IPS DF 6.9 (cell line): ENCODE results near the gene PPP2R1A.

ENCODE experiments used
- DNase-seq: peaks from one replicate; pipeline ENCODE4 v3.0.0-alpha.2; 2013; ENCODE audit warnings: low read depth, low spot score
- H3K27ac ChIP-seq: one replicate; pipeline ENCODE4 v1.5.1; 2013; ENCODE audit warnings: low read length, control low read depth
- H3K27me3 ChIP-seq: 2 replicates; pipeline ENCODE4 v1.6.1; 2013; ENCODE audit warnings: mild to moderate bottlenecking, low read length; ENCODE audit not compliant: control insufficient read depth, insufficient read depth
- H3K36me3 ChIP-seq: 2 replicates; pipeline ENCODE4 v1.6.1; 2013; ENCODE audit warnings: low read length; ENCODE audit not compliant: control insufficient read depth, insufficient read depth
- H3K4me1 ChIP-seq: 2 replicates; pipeline ENCODE4 v1.6.1; 2013; ENCODE audit warnings: low read length; ENCODE audit not compliant: control insufficient read depth, insufficient read depth
- H3K4me3 ChIP-seq: 2 replicates; pipeline ENCODE4 v1.5.1; 2013; ENCODE audit warnings: mild to moderate bottlenecking, low read length
- H3K9me3 ChIP-seq: 2 replicates; pipeline ENCODE4 v1.6.1; 2013; ENCODE audit warnings: low read length, inconsistent platforms; ENCODE audit not compliant: control insufficient read depth, insufficient read depth
- WGBS: extraction: QIAGEN DNeasy Blood & Tissue Kit; methylation state at CpG from one replicate; pipeline ENCODE4 v1.1.7; 2013; ENCODE audit warnings: mixed read lengths, missing lambda C conversion rate; ENCODE audit not compliant: insufficient read length, insufficient coverage; 5-methylcytosine and 5-hydroxymethylcytosine counted together

PPP2R1A gene

DNA sequence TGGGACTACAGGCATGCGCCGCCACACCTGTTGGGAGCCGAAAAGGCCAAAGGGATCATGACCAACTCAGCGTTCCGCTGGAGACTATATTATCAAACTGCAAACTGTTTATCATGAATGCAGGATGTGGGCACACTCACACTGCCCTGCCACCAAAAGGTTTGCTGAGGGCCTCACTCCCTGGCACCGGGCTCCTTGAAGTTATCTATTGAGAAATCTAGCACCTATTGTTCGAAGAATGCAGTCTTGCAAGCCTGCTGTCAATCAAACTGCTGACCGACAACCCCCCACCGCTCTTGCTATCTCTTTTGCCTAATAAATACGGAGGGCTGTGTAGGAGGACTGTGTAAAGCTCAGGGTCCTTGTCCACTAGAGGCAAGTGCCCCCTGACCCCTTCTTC, 13.3 kb upstream of the PPP2R1A start:
- Histone ChIP-seq H3K4me1 (peaks cover 3% of the 10 kb centered on the region; the same call in 1 of the 2 replicates), H3K4me3 (no peak overlapping the region), H3K27ac (no peak overlapping the region), H3K36me3 (no peaks in the 10 kb centered on the region), H3K27me3 (no peaks in the 10 kb centered on the region; the same call in 1 of the 2 replicates), H3K9me3 (no peaks in the 10 kb centered on the region)
- WGBS, result no CpG with 5 or more reads among the region's 10 CpGs
- no peak for DNase-seq

DNA sequence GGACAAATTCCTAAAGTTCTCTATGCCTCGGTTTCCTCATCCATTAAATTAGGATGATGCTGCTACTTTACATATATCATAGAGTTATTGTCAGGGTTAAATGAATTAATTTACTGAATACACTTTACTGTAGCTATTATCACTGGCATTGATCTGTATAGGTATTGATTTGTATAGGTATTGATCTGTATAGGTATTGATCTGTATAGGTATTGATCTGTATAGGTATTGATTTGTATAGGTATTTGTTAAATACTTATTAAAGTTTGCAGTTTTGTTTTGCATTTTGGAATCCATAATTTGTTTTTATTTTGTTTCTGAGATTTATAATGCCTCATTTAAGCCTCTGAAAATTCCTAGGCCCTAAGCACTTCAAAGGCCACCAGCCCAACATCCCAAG, 2.4 kb upstream of the PPP2R1A start:
- no peaks in the 10 kb centered on the region for H3K9me3 ChIP-seq
- no peaks in the 10 kb centered on the region for H3K27me3 ChIP-seq
- H3K4me1 ChIP-seq, result no peaks in the 10 kb centered on the region; the same call in 1 of the 2 replicates
- no peak for DNase-seq
- no peak overlapping the region for H3K4me3 ChIP-seq
- WGBS, result no CpG with 5 or more reads among the region's 1 CpG
- no peaks in the 10 kb centered on the region for H3K36me3 ChIP-seq
- no peak overlapping the region for H3K27ac ChIP-seq

DNA sequence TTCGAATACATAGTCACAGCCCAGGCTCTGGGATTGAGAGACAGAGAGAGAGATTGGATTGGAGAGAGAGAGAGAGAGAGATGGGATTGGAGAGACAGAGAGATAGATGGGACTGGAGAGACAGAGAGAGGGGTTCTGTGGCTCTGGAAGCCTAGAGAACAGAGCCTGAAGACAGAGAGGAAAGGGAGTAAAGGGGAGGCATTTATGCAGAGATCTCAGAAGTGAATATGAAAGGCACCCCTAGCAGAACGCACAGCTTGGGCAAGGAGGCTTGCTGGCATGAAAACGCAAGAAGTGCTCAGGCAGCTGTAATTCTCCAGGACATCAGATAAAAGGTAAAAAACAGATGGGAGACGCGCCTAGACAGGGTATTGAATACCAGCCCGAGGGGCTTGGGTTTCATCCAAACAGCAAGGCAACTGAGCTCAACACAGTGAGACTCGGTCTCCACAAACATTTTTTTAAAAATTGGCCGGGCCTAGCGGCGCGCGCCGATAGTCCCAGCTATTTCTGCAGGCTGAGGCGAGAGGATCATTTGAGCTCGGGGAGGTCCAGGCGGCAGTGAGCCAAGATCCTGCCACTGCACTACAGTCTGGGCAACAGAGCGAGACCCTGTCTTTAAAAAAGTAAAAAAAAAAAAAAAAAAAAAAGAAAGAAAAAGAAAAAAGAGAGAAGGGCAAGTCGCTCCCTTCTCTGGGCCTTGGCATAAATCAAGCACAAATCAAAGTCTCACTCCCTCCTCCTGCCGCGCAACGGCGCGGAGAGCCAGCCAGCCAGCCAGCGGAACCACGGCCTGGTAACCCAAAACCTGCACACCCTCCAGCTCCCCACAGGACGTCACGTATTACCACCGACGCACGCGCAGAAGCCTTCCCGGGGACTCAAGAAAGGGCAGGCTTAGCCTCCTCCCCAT, 774 bp upstream of the PPP2R1A start:
- no peaks in the 10 kb centered on the region for H3K36me3 ChIP-seq
- no peaks in the 10 kb centered on the region for H3K9me3 ChIP-seq
- H3K4me1 ChIP-seq, result no peaks in the 10 kb centered on the region; the same call in 1 of the 2 replicates
- WGBS, result no CpG with 5 or more reads among the region's 32 CpGs
- no peaks in the 10 kb centered on the region for H3K27me3 ChIP-seq
- H3K4me3 ChIP-seq, result peak overlapping the region; percentile 27; the same call in 1 of the 2 replicates
- H3K27ac ChIP-seq, result no peak overlapping the region
- no peak for DNase-seq

DNA sequence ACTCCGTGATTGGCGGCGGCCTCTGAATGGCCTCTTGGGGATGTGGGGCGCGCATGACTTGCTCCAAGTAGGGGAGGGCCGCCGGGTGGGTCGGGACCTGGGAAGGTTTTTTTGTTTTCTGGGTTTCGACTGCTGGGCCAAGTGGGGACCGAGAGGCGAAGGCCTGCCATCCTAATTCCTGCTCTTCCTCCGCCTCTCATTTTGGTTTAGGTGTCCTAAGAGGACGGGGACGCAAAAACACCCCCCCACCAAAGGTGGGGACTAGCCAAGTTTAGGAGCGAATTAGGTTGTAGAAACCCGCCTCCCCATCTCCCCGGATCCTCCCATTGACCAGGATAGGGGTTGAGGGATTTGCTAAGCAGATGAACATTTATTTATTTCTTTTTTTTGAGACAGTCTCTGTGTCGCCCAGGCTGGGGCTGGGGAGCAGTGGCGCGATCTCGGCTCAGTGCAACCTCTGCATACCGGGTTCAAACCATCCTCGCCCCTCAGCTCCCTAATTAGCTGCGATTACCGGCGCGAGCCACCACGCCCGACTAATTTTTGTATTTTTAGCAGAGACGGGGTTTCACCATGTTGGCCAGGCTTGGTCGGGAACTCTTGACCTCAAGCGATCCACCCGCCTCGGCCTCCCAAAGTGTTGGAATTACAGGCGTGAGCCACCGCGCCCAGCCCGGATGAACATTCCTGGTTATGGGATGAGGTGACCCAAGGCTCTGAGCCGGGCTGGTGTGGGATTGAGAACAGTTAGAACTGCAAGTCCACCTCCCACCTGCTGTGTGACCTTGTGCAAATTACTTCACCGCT, 838 bp downstream of the PPP2R1A start:
- no CpG with 5 or more reads among the region's 40 CpGs for WGBS
- Histone ChIP-seq H3K36me3 (peaks cover 3% of the 10 kb centered on the region; the same call in 1 of the 2 replicates), H3K4me3 (peak overlapping the region; percentile 94), H3K4me1 (no peaks in the 10 kb centered on the region; the same call in 1 of the 2 replicates), H3K27me3 (no peaks in the 10 kb centered on the region), H3K9me3 (no peaks in the 10 kb centered on the region), H3K27ac (no peak overlapping the region)
- DNase-seq, result no peak

DNA sequence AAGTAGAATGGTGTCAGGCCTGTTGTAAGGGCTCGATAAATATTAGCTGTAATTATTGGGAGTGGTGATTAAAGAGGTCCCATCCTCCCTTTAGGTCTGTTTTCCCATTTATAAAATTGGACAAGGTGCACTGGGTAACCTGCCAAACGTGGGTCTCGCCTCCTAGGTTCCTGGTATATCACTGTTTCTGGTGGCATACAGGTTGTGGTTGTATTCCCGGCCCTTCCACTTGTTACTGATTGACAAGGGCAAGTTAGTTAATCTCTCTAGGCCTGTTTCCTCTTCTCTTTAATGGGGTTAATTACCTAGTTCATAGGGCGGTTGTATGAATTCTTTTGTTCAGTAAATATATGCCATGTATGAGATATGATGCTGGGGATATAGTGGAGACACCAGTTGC, 1.5 kb downstream of the PPP2R1A start:
- no CpG with 5 or more reads among the region's 5 CpGs for WGBS
- no peaks in the 10 kb centered on the region; the same call in 1 of the 2 replicates for H3K4me1 ChIP-seq
- H3K27me3 ChIP-seq, result no peaks in the 10 kb centered on the region
- H3K36me3 ChIP-seq, result peaks cover 3% of the 10 kb centered on the region; the same call in 1 of the 2 replicates
- H3K27ac ChIP-seq, result no peak overlapping the region
- H3K4me3 ChIP-seq, result peak overlapping the region; percentile 94; the same call in 1 of the 2 replicates
- H3K9me3 ChIP-seq, result no peaks in the 10 kb centered on the region
- no peak for DNase-seq

DNA sequence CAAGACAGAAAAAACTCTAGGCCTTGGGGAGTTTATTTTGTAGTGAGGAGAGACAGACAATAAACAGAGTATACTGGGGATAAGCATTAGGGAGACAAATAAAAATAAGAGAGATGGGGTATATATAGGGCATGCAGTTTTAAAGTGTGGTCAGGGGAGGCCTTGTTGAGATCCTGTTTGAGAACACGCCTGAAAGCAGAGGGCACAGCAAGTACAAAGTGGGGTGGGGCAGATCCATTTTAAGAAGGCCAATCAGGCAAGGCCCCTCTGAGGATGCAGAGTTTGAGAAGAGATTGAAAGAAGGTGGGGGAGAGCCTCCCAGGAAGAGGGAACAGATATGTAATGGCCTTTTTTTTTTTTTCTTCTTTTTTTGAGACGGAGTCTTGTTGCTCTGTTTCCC, 2.1 kb downstream of the PPP2R1A start:
- H3K27me3 ChIP-seq, result no peaks in the 10 kb centered on the region
- H3K4me1 ChIP-seq, result no peaks in the 10 kb centered on the region; the same call in 1 of the 2 replicates
- H3K27ac ChIP-seq, result no peak overlapping the region
- peaks cover 6% of the 10 kb centered on the region; the same call in 1 of the 2 replicates for H3K36me3 ChIP-seq
- WGBS, result no CpG with 5 or more reads among the region's 2 CpGs
- no peaks in the 10 kb centered on the region for H3K9me3 ChIP-seq
- no peak for DNase-seq
- H3K4me3 ChIP-seq, result no peak overlapping the region

DNA sequence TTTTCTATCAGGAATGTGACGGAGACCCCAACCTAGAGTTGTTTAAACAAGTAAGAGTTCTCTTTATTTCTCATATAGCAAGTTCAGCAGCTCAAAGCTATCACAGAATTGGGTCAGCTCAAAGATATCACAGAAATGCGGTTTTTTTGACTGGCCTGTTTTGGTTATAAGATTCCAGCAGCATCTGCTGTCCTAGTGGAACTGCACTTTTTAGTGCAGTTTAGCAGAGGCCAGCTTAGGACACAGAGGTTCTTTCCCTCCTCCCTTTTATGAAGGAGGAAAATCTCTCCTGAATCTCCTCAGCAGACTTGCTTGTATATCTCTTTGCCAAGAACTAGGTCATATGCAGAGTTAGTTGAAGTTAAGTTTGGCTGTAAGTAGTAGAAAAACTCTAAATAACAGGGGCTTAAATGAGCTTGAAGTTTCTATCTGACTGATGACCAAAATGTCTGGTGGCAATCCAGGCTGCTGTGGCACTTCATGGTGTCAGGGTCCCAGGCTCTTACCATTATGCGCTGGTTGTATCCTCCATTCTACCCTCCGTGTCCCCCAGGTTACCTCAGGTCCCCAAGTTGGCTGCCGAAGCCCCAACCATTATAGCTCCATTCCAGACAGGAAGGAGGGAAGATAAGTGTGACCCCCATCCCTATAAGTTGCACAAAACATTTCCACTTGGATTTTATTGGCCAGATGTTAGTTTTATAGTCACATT, 6.6 kb downstream of the PPP2R1A start:
- no CpG with 5 or more reads among the region's 5 CpGs for WGBS
- no peaks in the 10 kb centered on the region for H3K4me1 ChIP-seq
- peaks cover 12% of the 10 kb centered on the region; the same call in 1 of the 2 replicates for H3K36me3 ChIP-seq
- H3K9me3 ChIP-seq, result no peaks in the 10 kb centered on the region
- H3K27me3 ChIP-seq, result no peaks in the 10 kb centered on the region
- no peak for DNase-seq
- no peak overlapping the region for H3K4me3 ChIP-seq
- no peak overlapping the region for H3K27ac ChIP-seq

DNA sequence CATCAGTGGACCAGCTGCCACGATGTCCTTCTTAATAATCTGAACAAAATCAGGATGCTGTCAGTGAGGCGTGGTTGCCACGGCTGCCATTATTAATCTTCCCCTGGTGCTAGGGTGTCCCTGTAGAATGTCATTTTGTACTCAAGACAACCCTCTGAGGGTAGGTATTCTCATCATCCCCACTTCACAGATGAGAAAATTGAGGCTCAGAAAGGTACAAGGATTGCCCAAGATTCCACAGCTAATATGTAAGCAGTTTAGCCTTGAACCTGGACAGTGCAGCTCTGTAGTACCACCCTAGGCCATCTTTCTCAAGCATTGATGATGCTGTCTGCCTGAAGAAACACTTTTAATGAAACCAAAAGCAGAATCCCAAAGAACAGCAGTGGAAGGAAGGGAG, 8.1 kb downstream of the PPP2R1A start:
- no peak overlapping the region for H3K27ac ChIP-seq
- DNase-seq, result no peak
- no CpG with 5 or more reads among the region's 3 CpGs for WGBS
- H3K9me3 ChIP-seq, result no peaks in the 10 kb centered on the region
- peaks cover 27% of the 10 kb centered on the region; the same call in 1 of the 2 replicates for H3K36me3 ChIP-seq
- no peaks in the 10 kb centered on the region for H3K27me3 ChIP-seq
- H3K4me1 ChIP-seq, result no peaks in the 10 kb centered on the region
- H3K4me3 ChIP-seq, result no peak overlapping the region

DNA sequence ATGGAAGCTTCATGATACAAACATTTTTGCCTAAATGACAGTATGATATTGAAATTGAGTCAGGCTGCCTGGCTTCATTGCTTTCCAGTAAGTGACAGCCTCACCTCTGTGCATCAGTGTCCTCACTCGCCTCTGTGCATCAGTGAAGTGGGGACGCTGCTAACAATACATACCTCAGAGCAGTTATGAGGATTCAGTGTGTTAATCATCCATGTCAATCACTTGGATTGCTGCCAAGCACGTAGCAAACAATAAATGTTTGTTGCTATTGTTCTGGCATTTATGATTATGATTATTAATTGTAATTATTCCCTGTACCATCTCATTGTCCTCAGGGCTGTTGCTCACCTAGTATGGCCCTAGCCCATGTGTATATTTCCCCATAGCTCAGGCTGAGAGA, 8.8 kb downstream of the PPP2R1A start:
- DNase-seq, result no peak
- H3K4me3 ChIP-seq, result no peak overlapping the region
- H3K36me3 ChIP-seq, result peaks cover 33% of the 10 kb centered on the region; the same call in 1 of the 2 replicates
- no peaks in the 10 kb centered on the region for H3K27me3 ChIP-seq
- no peak overlapping the region for H3K27ac ChIP-seq
- no CpG with 5 or more reads among the region's 3 CpGs for WGBS
- H3K9me3 ChIP-seq, result no peaks in the 10 kb centered on the region
- no peaks in the 10 kb centered on the region for H3K4me1 ChIP-seq

DNA sequence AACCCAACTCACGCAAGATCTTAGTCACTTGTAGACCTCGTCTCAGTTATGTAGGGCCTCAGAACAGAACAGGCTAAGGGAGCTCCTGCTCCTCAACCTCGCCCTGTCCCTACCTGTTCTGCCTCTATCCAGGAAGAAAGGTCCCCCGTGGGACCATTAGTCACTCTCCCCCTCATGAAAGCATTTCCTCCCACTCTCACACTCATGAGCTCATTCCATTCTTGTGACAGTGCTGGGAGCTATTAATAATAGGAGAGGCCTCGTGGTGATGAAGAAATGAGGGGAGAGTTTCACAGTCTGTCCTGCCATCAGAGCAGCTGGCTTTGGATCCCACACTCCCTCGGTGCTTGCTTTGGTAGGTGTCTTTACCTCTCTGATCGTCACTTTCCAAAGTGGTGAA, 10.2 kb downstream of the PPP2R1A start:
- Histone ChIP-seq H3K27me3 (no peaks in the 10 kb centered on the region), H3K4me1 (no peaks in the 10 kb centered on the region), H3K36me3 (peaks cover 33% of the 10 kb centered on the region; the same call in 1 of the 2 replicates), H3K9me3 (no peaks in the 10 kb centered on the region), H3K4me3 (no peak overlapping the region), H3K27ac (no peak overlapping the region)
- no CpG with 5 or more reads among the region's 7 CpGs for WGBS
- DNase-seq, result no peak
